Renal cortical epithelial cell (primary cell): ENCODE measurements around the gene SNAI1. TPM values are rescaled to one million over a fixed set of nuclear protein-coding genes. Genes with fewer than 3 reads are reported as not detected.
"Not testable (repeated sequence)": the region's sequence is repeated elsewhere in the genome, so short reads cannot be mapped to it uniquely, and the experiment has no call there.

Experiments
- DNase-seq: peaks from one replicate; pipeline ENCODE4 v3.0.0-alpha.2; 2011; ENCODE audit warnings: low read depth
- total RNA-seq: library from RNA; depleted of rRNA; stranded (reverse); fragments of >200 nt; gene quantifications from 2 replicates; pipeline ENCODE4 v1.2.3, GENCODE V29; 2014

SNAI1 gene
- total RNA-seq: 0.52 and 2.7 TPM in 2 replicates

DNA sequence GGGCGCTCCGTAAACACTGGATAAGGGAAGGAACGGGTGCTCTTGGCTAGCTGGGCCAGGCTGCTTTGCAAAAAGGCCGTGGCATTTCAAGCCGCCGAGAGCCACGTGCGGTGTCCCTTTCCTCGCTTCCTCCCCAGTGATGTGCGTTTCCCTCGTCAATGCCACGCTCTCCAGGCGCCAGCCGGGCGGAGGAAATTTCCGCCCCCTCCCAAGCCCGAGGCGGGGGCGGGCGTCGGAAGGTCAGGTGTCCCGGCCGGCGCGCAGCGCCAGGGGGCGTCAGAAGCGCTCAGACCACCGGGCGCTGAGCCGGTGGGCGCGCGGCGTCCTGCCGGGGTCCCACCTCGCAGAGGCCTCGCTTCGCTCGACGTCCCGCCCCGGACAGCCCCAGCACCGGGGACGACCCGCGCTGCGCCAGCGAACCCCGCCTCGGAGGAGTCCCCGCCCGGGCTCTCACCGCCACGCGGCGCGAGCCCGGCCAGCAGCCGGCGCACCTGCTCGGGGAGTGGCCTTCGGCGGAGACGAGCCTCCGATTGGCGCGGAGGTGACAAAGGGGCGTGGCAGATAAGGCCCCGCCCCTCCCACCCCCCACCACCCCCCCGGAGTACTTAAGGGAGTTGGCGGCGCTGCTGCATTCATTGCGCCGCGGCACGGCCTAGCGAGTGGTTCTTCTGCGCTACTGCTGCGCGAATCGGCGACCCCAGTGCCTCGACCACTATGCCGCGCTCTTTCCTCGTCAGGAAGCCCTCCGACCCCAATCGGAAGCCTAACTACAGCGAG, at the start of gene SNAI1:
Gene SNAI1, plus strand, starts transcription at position 635 of the 777 bp plus-strand sequence. Its CDS starts 80 bp downstream, at position 715.
- peak; percentile 51 for DNase-seq

DNA sequence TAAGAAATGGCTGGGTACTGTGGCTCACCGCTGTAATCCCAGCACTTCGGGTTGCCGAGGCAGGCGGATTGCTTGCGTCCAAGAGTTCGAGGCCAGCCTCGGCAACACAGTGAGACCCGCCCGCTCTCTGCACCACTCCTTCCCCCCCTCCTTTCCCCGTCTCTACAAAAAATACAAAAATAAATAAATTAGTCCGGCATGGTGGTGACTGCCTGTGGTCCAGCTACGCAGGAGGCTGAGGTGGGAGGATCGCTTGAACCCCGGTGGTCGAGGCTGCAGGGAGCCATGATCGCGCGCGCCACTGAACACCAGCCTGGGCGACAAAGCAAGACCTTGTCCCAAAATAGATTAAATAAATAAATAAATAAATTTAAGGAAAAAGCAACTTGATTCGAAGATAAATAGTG, 47.0 kb upstream of the SNAI1 start:
- DNase-seq: no peak

DNA sequence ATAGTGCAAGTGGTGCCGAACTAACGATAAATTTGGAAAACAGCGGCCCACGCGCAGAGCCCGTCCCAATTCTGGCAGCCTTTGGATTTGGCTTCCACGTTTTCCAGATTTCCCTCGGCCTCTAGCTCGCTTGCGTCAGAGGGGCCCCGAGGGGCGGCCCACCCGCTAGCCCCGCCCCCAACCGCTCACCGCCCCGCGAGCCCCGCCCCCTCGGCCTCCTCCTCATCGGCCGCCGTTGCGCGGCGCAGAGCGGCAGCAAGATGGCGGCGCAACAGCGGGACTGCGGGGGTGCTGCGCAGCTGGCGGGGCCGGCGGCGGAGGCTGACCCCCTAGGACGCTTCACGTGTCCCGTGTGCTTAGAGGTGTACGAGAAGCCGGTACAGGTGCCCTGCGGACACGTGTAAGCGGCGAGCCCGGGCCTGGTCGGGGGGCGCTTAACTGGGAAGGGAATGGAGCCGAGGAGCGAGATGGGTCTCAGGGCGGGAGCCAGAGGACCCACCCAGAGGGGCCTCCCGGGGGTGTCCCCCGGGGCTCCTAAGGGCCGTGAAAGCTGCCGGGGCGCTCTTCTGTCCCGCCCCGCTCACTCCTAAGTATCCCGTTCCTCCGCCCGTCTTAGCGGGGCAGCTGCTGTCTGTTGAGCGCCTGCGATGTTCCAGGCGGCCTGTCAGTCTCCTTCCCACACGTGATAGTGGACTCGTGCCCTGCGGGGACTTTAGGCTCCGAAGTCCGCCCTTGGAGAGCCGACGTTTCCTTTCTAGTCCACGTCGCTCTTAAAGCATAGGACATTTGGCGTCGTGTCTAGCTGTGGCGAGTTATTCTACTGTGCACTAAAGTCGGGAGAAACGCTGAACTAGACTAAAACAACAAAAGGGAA, 46.4 kb upstream of the SNAI1 start, which contains the start of gene RNF114:
Gene RNF114, plus strand, starts transcription at position 245 of the 874 bp plus-strand sequence. Its CDS starts 16 bp downstream, at position 261.
- peak; percentile 49 for DNase-seq

DNA sequence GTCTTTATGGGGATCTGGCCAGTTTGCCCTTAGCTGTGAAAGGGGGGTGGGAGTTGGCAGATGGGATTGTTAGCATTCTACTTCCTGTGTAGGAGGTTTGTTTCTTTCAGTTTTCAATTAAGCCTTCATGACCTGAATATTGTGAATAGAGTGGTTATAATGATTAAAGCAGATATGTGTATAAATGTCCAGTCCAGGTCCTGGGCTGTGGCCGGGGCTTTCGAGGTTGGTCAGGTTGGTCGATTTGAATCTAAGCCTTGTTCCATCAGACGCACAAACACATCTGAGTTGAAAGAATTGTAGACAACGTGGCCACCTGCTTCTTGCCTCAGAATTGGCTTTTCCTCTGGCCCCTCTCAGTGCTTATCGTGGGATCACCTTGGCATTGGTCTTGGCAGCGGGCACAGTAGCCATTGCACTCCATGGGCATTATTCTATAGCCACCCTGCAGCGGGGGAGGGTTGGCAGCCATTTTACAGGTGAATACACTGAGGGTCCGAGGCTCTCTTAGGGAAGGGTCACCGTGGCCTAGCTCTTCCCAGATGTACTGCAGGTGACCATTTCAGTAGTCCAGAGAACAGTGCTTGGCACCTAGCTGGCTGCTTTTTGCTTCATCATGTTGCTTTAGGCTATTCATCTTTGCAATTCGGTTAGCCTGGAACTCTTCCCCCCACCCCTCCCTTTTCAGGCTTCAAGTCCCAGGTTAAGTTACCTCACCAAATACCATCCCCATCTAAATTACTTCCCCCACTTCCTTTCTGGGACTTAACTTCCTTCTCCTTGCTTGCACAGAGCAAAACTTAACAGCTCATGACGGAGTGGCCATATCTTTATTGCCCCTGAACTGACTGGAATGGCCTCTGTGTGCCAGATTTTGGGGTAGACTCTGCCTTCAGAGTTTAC, 45.5 kb upstream of the SNAI1 start:
- DNase-seq: peak; percentile 75

DNA sequence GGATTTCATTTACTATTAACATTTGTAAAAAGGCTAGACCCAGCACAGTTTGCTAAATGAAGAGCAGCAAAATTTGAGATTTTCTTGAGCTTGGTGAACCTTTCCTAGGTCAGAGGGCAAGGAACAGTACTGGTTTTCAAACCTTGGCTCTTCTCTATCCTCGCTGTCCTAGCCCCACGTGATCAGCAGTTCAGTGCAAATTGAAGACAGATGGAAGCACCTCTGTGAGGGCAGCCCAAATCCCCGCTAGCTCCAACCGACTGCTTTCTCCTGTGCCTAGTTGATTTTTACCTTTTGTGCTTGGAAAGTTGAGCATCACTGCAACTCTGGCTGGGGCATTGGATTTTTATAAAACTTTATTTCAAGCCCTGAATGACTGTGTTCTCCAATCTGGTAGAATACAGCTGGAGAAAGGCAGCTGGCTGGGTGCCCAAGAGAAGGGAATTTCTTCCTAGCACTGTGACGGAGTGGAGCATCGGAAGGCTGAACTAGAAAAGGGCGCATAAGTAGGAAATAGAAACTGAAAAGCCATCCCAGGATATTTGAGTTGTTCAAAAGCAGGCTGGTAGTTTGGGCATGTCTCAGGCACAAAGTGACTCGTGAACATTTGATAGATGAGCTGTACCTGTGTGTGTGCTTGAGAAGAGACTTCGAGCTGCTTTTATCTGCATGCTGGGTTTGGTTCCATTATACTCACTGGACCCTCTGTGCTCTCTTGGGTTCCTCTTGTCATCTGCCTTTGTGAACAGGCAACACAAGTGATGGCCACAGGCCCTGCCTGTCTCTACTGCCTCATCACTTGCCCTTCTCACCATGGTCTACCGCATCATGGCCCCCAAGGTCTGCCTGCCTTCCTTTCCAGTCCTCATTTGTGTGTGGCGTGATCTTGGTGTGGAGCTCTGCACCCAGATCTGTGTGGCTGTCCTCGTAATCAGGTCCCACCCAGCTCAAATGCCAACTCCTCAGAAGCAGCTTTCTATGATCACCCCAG, 44.3 kb upstream of the SNAI1 start:
- DNase-seq: no peak

DNA sequence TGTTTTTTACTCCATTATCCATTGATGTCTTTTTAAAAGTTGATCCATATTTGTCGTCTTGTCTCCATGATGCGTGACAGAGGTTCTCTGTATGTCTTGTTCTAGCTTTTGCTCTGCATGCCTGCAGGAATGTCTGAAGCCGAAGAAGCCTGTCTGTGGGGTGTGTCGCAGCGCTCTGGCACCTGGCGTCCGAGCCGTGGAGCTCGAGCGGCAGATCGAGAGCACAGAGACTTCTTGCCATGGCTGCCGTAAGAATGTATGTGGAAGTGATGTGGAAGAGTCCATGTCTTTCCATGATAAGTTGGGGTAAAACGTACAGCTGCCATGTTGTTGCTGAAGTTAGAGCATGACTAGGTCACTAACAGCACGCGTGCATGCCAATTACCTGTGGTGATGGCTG, 41.3 kb upstream of the SNAI1 start:
- no peak for DNase-seq

DNA sequence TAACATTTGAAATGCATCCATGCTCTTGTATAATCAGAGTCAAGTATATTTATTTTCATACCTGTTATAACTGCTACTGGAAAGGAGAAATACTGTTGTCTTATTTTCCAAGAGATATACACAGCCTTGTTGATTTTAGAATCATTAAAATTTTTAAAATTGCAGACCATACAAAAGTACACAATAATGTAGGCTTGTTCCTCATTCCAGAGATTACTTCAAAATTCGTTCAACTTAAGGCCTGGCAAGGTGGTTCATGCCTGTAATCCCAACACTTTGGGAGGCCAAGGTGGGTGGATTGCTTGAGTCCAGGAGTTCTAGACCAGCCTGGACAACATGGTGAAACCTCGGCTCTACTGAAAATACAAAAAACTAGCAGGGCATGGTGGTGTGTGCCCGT, 40.5 kb upstream of the SNAI1 start:
- DNase-seq: no peak

DNA sequence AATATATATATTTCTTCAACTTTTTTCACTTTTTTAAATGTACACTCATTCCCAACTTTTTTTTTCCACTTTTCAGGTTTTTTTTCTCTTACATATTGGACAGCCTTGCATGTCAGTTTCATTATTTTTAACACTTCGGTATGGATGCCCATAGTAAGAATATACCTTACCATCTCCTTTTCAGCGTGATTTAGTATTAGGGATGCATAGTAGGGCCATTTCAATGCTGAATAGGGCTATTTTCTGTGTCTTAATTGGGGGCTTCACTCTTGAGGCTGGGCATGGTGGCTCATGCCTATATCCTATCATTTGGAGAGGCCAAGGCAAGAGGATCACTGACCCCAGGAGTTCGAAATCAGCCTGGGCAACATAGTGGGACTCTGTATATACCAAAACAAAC, 39.8 kb upstream of the SNAI1 start:
- no peak for DNase-seq

DNA sequence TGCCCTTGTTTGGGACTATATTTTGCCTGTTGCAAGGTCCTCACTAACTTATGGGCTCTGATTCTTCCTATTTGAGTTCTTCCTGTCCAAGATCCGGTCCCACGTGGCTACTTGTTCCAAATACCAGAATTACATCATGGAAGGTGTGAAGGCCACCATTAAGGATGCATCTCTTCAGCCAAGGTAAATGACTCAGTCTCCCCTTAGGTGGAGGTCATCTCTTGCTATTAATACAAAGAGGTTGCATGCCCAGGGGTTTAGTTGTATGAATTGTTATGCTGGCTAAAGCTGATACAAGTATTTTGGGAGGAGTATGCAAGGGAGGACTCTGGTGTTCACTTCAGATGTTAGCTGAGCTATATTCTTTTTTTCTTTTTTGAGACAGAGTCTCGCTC, 37.5 kb upstream of the SNAI1 start:
- no peak for DNase-seq

DNA sequence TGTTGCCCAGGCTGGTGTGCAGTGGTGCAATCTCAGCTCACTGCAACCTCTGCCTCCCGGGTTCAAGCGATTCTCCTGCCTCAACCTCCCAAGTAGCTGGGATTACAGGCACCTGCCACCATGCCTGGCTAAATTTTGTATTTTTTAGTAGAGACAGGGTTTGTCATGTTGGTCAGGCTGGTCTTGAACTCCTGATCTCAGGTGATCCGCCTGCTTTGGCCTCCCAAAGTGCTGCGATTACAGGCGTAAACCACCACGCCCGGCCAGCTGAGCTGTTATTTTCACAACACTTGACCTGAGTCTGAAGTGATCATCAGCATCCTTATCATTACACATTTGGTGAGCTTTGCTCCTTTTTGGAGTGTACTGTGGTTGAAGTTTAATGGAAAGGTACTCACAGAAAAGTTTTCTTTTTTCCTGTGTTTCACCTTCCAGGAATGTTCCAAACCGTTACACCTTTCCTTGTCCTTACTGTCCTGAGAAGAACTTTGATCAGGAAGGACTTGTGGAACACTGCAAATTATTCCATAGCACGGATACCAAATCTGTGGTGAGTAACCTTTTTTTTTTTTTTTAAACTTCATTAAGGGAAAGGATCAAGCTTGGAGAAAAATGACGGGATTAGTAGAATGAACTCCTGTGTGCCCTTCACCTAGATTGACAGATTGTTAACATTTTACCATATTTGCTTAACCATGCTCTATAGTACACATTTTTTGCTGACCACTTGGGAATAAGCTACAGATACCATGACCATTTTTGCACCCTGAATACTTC, 36.9 kb upstream of the SNAI1 start:
- no peak for DNase-seq

DNA sequence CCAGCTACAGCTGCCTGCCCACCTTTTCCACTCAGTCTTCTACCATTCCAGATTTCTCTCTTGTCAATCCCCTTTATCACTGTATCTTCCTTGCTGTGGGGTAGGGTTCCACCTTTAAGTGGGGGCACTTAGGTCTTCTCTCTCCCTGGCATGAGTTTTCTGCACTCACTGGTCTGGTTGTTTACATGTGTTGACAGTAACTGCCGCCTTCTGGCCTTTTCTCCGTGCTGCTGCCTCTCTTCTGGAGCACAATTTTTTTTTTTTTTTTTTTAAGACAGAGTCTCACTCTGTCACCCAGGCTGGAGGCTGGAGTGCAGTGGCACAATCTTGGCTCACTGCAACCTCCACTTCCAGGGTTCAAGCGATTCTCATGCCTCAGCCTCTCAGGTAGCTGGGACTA, 34.6 kb upstream of the SNAI1 start:
- DNase-seq: no peak

DNA sequence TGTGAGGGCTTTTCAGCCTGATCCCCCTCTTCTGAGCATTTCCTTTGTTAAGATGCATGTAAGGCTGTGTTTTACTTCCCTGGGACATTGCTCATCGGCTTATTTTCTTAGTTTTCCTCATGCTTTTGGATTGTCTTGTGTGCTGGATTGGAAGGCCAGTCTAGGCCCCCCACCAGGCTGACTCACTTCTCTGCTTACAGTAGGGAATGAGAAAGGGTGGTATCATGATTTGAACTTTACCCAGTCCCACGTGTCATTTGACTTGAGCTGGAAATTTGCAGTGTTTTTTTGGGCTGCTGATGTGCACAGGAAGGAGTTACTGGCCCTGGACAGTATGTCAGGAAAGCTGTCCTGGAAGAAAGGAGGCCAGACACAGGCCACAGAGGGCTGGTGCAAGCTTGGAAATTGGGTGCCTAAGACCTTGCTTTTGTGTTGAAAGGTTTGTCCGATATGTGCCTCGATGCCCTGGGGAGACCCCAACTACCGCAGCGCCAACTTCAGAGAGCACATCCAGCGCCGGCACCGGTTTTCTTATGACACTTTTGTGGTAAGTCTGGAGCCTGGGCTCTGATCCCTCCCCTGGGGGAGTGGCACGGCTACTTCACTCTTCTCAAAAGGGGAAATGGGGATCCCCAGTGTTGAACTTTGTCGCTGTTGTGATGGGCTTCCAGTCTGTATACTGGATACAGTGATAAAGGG, 33.8 kb upstream of the SNAI1 start:
- peak; percentile 73 for DNase-seq

DNA sequence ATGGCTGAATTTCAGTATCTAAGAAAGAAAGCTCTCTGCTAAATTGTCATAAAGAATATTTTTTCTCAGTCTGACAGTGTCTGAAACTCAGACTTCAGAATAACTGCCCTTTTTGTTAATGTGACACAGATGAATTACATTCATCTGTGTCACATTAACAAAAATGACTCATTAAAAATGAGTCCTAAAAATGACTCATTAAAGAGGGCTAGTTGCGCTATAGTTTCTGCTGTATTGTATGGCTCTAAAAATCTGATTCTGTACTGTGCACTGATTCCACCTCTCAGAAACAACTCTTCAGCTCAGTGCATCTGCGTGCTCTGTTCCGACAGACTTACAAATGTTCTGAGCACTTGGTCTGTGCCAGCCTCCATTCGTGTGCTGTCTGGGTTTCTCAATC, 31.6 kb upstream of the SNAI1 start:
- DNase-seq: no peak

DNA sequence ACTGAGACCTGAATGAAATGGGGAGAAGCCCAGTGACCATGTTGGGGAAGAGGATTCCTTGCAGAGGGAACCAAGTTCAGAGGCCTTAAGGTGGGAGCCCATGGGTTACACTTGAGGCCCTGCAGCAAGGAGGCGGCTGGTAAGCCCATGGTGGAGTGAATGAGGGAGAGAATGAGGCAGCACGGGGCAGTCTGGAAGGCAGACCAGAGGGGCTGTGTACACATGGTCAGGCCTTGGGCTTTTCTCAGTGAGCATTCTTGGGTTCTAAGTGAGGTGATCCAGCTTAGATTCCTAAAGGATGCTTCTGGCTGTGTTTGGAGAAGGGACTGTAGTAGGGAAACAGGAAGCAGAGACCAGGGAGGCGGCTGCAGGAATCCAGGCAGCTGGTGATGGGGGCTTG, 27.6 kb upstream of the SNAI1 start:
- DNase-seq: no peak

DNA sequence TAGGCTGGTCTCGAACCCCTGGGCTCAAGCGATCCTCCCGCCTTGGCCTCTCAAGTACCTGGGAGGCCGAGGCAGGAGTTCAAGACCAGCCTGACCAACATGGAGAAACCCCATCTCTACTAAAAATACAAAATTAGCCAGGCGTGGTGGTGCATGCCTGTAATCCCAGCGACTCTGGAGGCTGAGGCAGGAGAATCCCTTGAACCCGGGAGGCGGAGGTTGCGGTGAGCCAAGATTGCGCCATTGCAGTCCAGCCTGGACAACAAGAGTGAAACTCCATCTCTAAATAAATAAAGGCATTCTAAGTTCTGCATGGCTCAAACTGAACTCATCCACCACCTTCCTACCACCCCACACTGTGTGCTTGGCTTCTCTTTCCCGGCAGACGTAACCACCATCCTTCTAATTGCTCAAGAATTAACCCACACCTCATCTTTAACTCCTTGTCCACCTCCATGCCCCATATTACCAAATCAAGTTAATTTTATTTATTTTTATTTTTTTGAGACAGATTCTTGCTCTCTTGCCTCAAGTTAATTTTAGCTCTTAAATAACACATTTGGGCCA, 26.9 kb upstream of the SNAI1 start:
- not testable (repeated sequence) for DNase-seq

DNA sequence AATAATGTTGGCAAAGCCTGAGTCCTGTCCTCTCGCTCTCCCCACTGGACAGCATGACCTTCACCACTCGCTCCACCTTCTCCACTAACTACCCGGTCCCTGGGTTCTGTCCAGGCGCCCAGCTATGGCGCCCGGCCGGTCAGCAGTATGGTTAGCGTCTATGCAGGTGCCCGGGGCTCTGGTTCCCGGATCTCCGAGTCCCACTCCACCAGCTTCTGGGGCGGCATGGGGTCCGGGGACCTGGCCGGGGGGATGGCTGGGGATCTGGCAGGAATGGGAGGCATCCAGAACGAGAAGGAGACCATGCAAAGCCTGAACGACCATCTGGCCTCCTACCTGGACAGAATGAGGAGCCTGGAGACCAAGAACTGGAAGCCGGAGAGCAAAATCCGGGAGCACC, 26.1 kb upstream of the SNAI1 start:
- DNase-seq: no peak

DNA sequence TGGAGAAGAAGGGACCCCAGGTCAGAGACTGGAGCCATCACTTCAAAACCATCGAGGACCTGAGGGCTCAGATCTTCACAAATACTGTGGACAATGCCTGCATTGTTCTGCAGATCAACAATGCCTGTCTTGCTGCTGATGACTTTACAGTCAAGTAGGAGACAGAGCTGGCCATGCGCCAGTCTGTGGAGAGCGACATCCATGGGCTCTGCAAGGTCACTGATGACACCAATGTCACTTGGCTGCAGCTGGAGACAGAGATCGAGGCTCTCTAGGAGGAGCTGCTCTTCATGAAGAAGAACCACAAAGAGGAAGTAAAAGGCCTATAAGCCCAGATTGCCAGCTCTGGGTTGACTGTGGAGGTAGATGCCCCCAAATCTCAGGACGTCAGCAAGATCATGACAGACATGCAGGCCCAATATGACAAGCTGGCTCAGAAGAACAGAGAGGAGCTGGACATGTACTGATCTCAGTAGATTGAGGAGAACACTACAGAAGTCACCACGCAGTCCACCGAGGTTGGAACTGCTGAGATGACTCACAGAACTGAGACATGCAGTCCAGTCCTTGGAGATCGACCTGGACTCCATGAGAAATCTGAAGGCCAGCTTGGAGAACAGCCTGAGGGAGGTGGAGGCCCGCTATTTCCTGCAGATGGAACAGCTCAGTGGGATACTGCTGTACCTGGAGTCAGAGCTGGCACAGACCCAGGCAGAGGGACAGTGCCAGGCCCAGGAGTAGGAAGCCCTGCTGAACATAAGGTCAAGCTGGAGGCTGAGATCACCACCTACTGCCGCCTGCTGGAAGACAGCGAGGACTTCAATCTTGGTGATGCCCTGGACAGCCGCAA, 25.5 kb upstream of the SNAI1 start:
- not testable (repeated sequence) for DNase-seq

DNA sequence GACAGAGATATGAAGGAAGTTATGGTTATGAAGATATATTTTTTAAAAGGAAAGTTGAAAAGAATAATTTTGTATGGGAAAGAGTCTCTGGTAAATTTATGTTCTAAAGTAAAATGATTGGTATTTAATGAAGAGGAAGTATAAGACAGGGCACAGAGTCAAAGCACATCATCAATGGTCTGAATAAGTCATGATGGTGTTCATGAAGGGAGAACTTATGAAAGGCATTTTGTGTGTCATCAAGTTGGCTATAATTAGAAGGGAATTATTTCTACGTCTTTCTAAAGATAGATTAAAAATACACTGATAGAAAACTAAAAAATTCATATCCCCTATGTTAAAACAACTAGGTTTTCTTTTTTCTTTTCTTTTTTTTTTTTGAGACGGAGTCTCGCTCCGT, 21.4 kb upstream of the SNAI1 start:
- no peak for DNase-seq
